H1 (cell line): ENCODE results near the gene DLL1. TPM values are rescaled to one million over a fixed set of nuclear protein-coding genes. Genes with fewer than 3 reads are reported as not detected.

ENCODE experiments used
- CTCF ChIA-PET: fragments of 300-600 bp; sonication (Branson Sonifier 250); formaldehyde crosslinking; loops from one replicate; lab custom pipeline; 2021; ENCODE audit not compliant: partially characterized antibody; lab: Charles Lee
- POLR2A ChIA-PET: fragments of 300-600 bp; sonication (Branson Sonifier 250); formaldehyde crosslinking; loops from one replicate; lab custom pipeline; 2021; ENCODE audit warnings: inconsistent platforms; ENCODE audit not compliant: partially characterized antibody; lab: Charles Lee
- DNase-seq, 2 experiments: peaks; one replicate each; pipeline versions ENCODE4 v3.0.0 to v3.0.0-alpha.2; 2010 to 2022; ENCODE audit warnings: low spot score in 2 of 2, low read depth in 1 of 2, mixed read lengths in 1 of 2
- FAIRE-seq: peaks from 2 replicates; lab custom pipeline; 2011; peaks lifted over from hg19 to GRCh38; lab: Jason Lieb, UNC
- H2AFZ ChIP-seq: 2 replicates; pipeline ENCODE4 v1.8.1; 2012; ENCODE audit warnings: low read length, inconsistent platforms
- H2AK5ac ChIP-seq: 2 replicates; pipeline ENCODE4 v1.6.1; 2013; ENCODE audit warnings: low read depth, low read length
- H2BK120ac ChIP-seq: replicated peaks from 2 replicates; pipeline ENCODE3; 2013; ENCODE audit warnings: low read depth, low read length, inconsistent platforms
- H2BK12ac ChIP-seq: 2 replicates; pipeline ENCODE4 v1.6.1; 2013; ENCODE audit warnings: low read depth, low read length
- H2BK15ac ChIP-seq: 2 replicates; pipeline ENCODE4 v1.6.1; 2013; ENCODE audit warnings: low read length
- H2BK20ac ChIP-seq: 2 replicates; pipeline ENCODE4 v1.6.1; 2013; ENCODE audit warnings: low read length
- H2BK5ac ChIP-seq: 2 replicates; pipeline ENCODE4 v1.6.1; 2013; ENCODE audit warnings: low read depth, low read length
- H3K14ac ChIP-seq: 2 replicates; pipeline ENCODE4 v1.6.1; 2013; ENCODE audit warnings: inconsistent platforms; ENCODE audit not compliant: insufficient read length
- H3K18ac ChIP-seq: 2 replicates; pipeline ENCODE4 v1.6.1; 2013; ENCODE audit warnings: low read length; ENCODE audit errors: extremely low read depth
- H3K23ac ChIP-seq: 2 replicates; pipeline ENCODE4 v1.6.1; 2013; ENCODE audit warnings: inconsistent platforms; ENCODE audit not compliant: insufficient read length
- H3K23me2 ChIP-seq: 2 replicates; pipeline ENCODE4 v1.6.1; 2013; ENCODE audit warnings: low read depth, low read length
- H3K27ac ChIP-seq: 2 replicates; pipeline ENCODE4 v1.6.1; 2011; ENCODE audit warnings: low read depth, low read length, inconsistent platforms
- H3K27me3 ChIP-seq, 4 experiments: replicated peaks in 1 of 4; 1 replicate in 1 of 4; 2 replicates in 3 of 4; pipeline versions ENCODE4 v1.6.1 to v1.8.1; 2011 to 2013; ENCODE audit warnings: low read length in 3 of 4, mild to moderate bottlenecking in 3 of 4, inconsistent platforms in 2 of 4, mixed read lengths in 2 of 4, moderate library complexity in 1 of 4; ENCODE audit not compliant: control insufficient read depth in 3 of 4, insufficient read depth in 3 of 4; ENCODE audit errors: extremely low read depth in 1 of 4
- H3K36me3 ChIP-seq, 4 experiments: 2 replicates each; pipeline versions ENCODE4 v1.6.1 to v1.8.1; 2011 to 2013; ENCODE audit warnings: mild to moderate bottlenecking in 4 of 4, low read length in 3 of 4, moderate library complexity in 2 of 4, control low read depth in 1 of 4, inconsistent platforms in 1 of 4; ENCODE audit not compliant: insufficient read depth in 4 of 4, control insufficient read depth in 2 of 4
- H3K4ac ChIP-seq: replicated peaks from 2 replicates; pipeline ENCODE3; 2013; ENCODE audit warnings: low read length, low read depth, mixed read lengths, inconsistent platforms; ENCODE audit not compliant: insufficient read length
- H3K4me1 ChIP-seq, 4 experiments: replicated peaks in 1 of 4; 1 replicate in 1 of 4; 2 replicates in 3 of 4; pipeline versions ENCODE4 v1.6.1 to v1.8.1; 2011 to 2013; ENCODE audit warnings: low read length in 3 of 4, inconsistent platforms in 2 of 4, mixed read lengths in 1 of 4; ENCODE audit not compliant: insufficient read depth in 4 of 4, control insufficient read depth in 3 of 4
- H3K4me2 ChIP-seq, 2 experiments: 2 replicates each; pipeline versions ENCODE4 v1.6.1 to v1.8.1; 2011 to 2013; ENCODE audit warnings: low read depth in 2 of 2, low read length in 2 of 2, control low read depth in 1 of 2, inconsistent platforms in 1 of 2, mild to moderate bottlenecking in 1 of 2; ENCODE audit not compliant: insufficient read depth in 1 of 2
- H3K4me3 ChIP-seq, 4 experiments: fragments of 200-600, 300-600 bp in 1 of 4; sonication (generic), shearing (Covaris generic), sonication (Bioruptor Twin) in 1 of 4; 2 replicates each; pipeline versions ENCODE4 v1.5.1 to v1.8.1; 2011 to 2016; ENCODE audit warnings: low read length in 4 of 4, low read depth in 3 of 4, control low read depth in 2 of 4, inconsistent platforms in 2 of 4, mild to moderate bottlenecking in 2 of 4, mixed read lengths in 1 of 4, moderate library complexity in 1 of 4; ENCODE audit not compliant: insufficient read depth in 2 of 4; ENCODE audit errors: extremely low read depth in 1 of 4
- H3K56ac ChIP-seq: replicated peaks from 2 replicates; pipeline ENCODE3; 2013; ENCODE audit warnings: low read depth, mild to moderate bottlenecking, mixed read lengths, low read length, inconsistent platforms; ENCODE audit not compliant: insufficient read length
- H3K79me1 ChIP-seq: 2 replicates; pipeline ENCODE4 v1.6.1; 2013; ENCODE audit warnings: low read depth, low read length, control low read depth
- H3K79me2 ChIP-seq, 2 experiments: 2 replicates each; pipeline versions ENCODE4 v1.6.1 to v1.8.1; 2012 to 2013; ENCODE audit warnings: low read length in 2 of 2, mild to moderate bottlenecking in 2 of 2, inconsistent platforms in 1 of 2; ENCODE audit not compliant: insufficient read depth in 2 of 2, control insufficient read depth in 1 of 2
- H3K9ac ChIP-seq, 4 experiments: replicated peaks in 1 of 4; 1 replicate in 1 of 4; 2 replicates in 3 of 4; pipeline versions ENCODE4 v1.6.1 to v1.8.1; 2011 to 2013; ENCODE audit warnings: low read depth in 3 of 4, low read length in 3 of 4, control low read depth in 2 of 4, mild to moderate bottlenecking in 2 of 4, moderate library complexity in 2 of 4, inconsistent platforms in 1 of 4; ENCODE audit errors: extremely low read depth in 1 of 4
- H3K9me3 ChIP-seq, 2 experiments: 2 replicates each; pipeline versions ENCODE4 v1.6.1 to v1.8.1; 2012 to 2013; ENCODE audit warnings: mild to moderate bottlenecking in 2 of 2, moderate library complexity in 2 of 2, control low read depth in 1 of 2, inconsistent platforms in 1 of 2, low read depth in 1 of 2, low read length in 1 of 2, mixed read lengths in 1 of 2; ENCODE audit not compliant: insufficient read depth in 2 of 2
- H4K20me1 ChIP-seq, 2 experiments: replicated peaks in 1 of 2; 2 replicates each; pipeline versions ENCODE3 to v1.8.1; 2011 to 2013; ENCODE audit warnings: inconsistent platforms in 2 of 2, low read length in 2 of 2, mild to moderate bottlenecking in 1 of 2; ENCODE audit not compliant: insufficient read depth in 2 of 2, control insufficient read depth in 1 of 2
- H4K5ac ChIP-seq: 2 replicates; pipeline ENCODE4 v1.6.1; 2013; ENCODE audit warnings: low read length, low read depth, mixed read lengths, inconsistent platforms; ENCODE audit not compliant: insufficient read length
- H4K8ac ChIP-seq: 2 replicates; pipeline ENCODE4 v1.8.0; 2013; ENCODE audit warnings: mild to moderate bottlenecking, moderate library complexity, low read length, inconsistent platforms; ENCODE audit not compliant: insufficient read depth; ENCODE audit errors: extremely low read depth
- H4K91ac ChIP-seq: replicated peaks from 2 replicates; pipeline ENCODE3; 2013; ENCODE audit warnings: low read length, mixed read lengths, inconsistent platforms; ENCODE audit not compliant: insufficient read length
- BCL11A ChIP-seq, 2 experiments: IDR thresholded peaks; one replicate each; pipeline ENCODE4 v1.6.1; 2011; ENCODE audit warnings: low read depth in 2 of 2, low read length in 2 of 2, mild to moderate bottlenecking in 2 of 2
- CBX5 ChIP-seq: fragments of 300-800, 300-1000 bp; sonication (generic); IDR thresholded peaks from 2 replicates; pipeline ENCODE4 v1.7.1; 2016; ENCODE audit warnings: antibody characterized with exemption, low read length, low read depth
- CEBPB ChIP-seq: IDR thresholded peaks from 2 replicates; pipeline ENCODE4 v1.6.1; 2012; ENCODE audit warnings: low read depth, low read length
- CTBP2 ChIP-seq: IDR thresholded peaks from 2 replicates; pipeline ENCODE4 v1.7.0; 2011; ENCODE audit warnings: borderline replicate concordance, mild to moderate bottlenecking, moderate library complexity, mixed read lengths, low read length; ENCODE audit not compliant: insufficient read depth, insufficient read length
- GABPA ChIP-seq: IDR thresholded peaks from 2 replicates; pipeline ENCODE4 v1.6.1; 2011; ENCODE audit warnings: mild to moderate bottlenecking, low read length, moderate library complexity, borderline replicate concordance; ENCODE audit not compliant: insufficient read depth
- KDM4A ChIP-seq: IDR thresholded peaks from one replicate; pipeline ENCODE4 v1.7.1; 2012; ENCODE audit warnings: low read depth, mild to moderate bottlenecking, moderate library complexity, low read length, inconsistent platforms; ENCODE audit not compliant: severe bottlenecking
- KDM5A ChIP-seq: fragments of 200-600 bp; IDR thresholded peaks from 2 replicates; pipeline ENCODE4 v1.7.1; 2012; ENCODE audit warnings: mild to moderate bottlenecking, low read length, inconsistent platforms, mixed read lengths
- POLR2A ChIP-seq, 2 experiments: IDR thresholded peaks; 1 replicate in 1 of 2; 2 replicates in 1 of 2; pipeline ENCODE4 v1.6.1; 2011; ENCODE audit warnings: low read depth in 2 of 2, low read length in 2 of 2, mild to moderate bottlenecking in 2 of 2; ENCODE audit errors: control extremely low read depth in 1 of 2
- RBBP5 ChIP-seq: IDR thresholded peaks from 2 replicates; pipeline ENCODE4 v1.7.1; 2012; ENCODE audit warnings: low read depth, mild to moderate bottlenecking, inconsistent platforms, low read length, moderate library complexity, borderline replicate concordance
- RFX5 ChIP-seq: IDR thresholded peaks from 2 replicates; pipeline ENCODE4 v1.6.1; 2011; ENCODE audit warnings: low read depth, low read length, improper control_type of control experiment, borderline replicate concordance
- RNF2 ChIP-seq: fragments of 200-900, 300-1000 bp; sonication (generic); IDR thresholded peaks from 2 replicates; pipeline ENCODE4 v1.7.1; 2016; ENCODE audit warnings: borderline replicate concordance, low read depth, mild to moderate bottlenecking, antibody characterized with exemption, low read length; ENCODE audit not compliant: poor library complexity, severe bottlenecking; ENCODE audit errors: missing control alignments
- SAP30 ChIP-seq: fragments of 300-600 bp; sonication (generic); IDR thresholded peaks from 2 replicates; pipeline ENCODE4 v1.7.1; 2012; ENCODE audit warnings: low read length, moderate library complexity, mild to moderate bottlenecking, inconsistent platforms; ENCODE audit not compliant: insufficient read depth, insufficient replicate concordance
- SP2 ChIP-seq: IDR thresholded peaks from 2 replicates; pipeline ENCODE4 v1.6.1; 2012; ENCODE audit warnings: mild to moderate bottlenecking, low read length, inconsistent platforms
- SP4 ChIP-seq: IDR thresholded peaks from 2 replicates; pipeline ENCODE4 v1.6.1; 2012; ENCODE audit warnings: low read length, inconsistent platforms
- TCF12 ChIP-seq: IDR thresholded peaks from 2 replicates; pipeline ENCODE4 v1.6.1; 2011; ENCODE audit warnings: low read depth, mild to moderate bottlenecking, low read length
- WGBS, 2 experiments: shearing (Covaris generic) in 1 of 2; methylation state at CpG; one replicate each; pipeline versions ENCODE4 v1.1.6 to v1.1.7; 2013 to 2015; ENCODE audit warnings: low lambda C conversion rate in 2 of 2, mixed read lengths in 2 of 2, inconsistent platforms in 1 of 2, low coverage in 1 of 2, missing lambda C conversion rate in 1 of 2; ENCODE audit not compliant: insufficient replicate concordance in 2 of 2, insufficient coverage in 1 of 2, insufficient read length in 1 of 2; ENCODE audit errors: extremely low coverage in 1 of 2, missing lambda C conversion rate in 1 of 2; 5-methylcytosine and 5-hydroxymethylcytosine counted together
- polyA plus RNA-seq, 7 experiments: library from polyadenylated mRNA; depleted of rRNA in 3 of 7; stranded (reverse) in 5 of 7; unstranded in 2 of 7; fragments of >200 nt in 5 of 7; fragments of 200-250 nt in 2 of 7; gene quantifications; 1 replicate in 5 of 7; 2 replicates in 1 of 7; 4 replicates in 1 of 7; pipeline versions ENCODE4 v1.2.1 to v1.2.3, GENCODE V29; 2011 to 2013; ENCODE audit warnings: missing spikeins in 2 of 7, mixed read lengths in 2 of 7
- total RNA-seq: library from RNA; stranded (reverse); fragmentation: NEBNext Ultra II Directional; extraction: Animal tissue kit (Norgen Biotek cat#: 25700); gene quantifications from 2 replicates; pipeline ENCODE4 v1.2.1, GENCODE V29; 2021

The DLL1 gene
- total and polyA plus RNA-seq, 2 of the 8 experiments (the other 6 are each of a cell fraction or from before 2014, with no cell fraction given), result 1.7 to 3.8 TPM

GRCh38 chr6:170317076-170317475 lies 26.2 kb upstream of the DLL1 start:
- POLR2A ChIA-PET, result no interaction called here
- Histone ChIP-seq H3K4ac (no peak overlapping the region), H4K20me1 (peaks cover 0 to 4% of the 10 kb centered on the region in 2 experiments), H3K27ac (no peak overlapping the region), H3K4me1 (peaks cover 0 to 8% (median 5%) of the 10 kb centered on the region in 4 experiments; a peak in 2 of 7 replicates), H2BK120ac (no peak overlapping the region), H3K23me2 (no peaks in the 10 kb centered on the region), H4K91ac (no peak overlapping the region), H2AFZ (no peak overlapping the region), H3K9ac (no peak overlapping the region), H4K8ac (no peak overlapping the region), H2BK15ac (no peak overlapping the region), H3K4me3 (no peak overlapping the region), H4K5ac (no peak overlapping the region), H3K9me3 (no peaks in the 10 kb centered on the region), H3K27me3 (no peaks in the 10 kb centered on the region), H3K14ac (no peak overlapping the region), H2BK12ac (no peak overlapping the region), H3K56ac (no peak overlapping the region), H2BK5ac (no peak overlapping the region), H3K23ac (no peak overlapping the region), H3K79me1 (no peaks in the 10 kb centered on the region), H3K79me2 (peaks cover 0 to 10% of the 10 kb centered on the region in 2 experiments; a peak in 2 of 4 replicates), H3K4me2 (no peak overlapping the region), H3K18ac (no peak overlapping the region), H3K36me3 (peaks cover 0 to 4% (median 0%) of the 10 kb centered on the region in 4 experiments; a peak in 2 of 8 replicates), H2AK5ac (no peak overlapping the region), H2BK20ac (no peak overlapping the region)
- FAIRE-seq (no peak), DNase-seq (no peak)
- CTCF ChIA-PET, result no interaction called here
- WGBS, 2 experiments, result 84% methylated on average over 1 of the region's 1 CpG; no CpG with 5 or more reads in 1 of the 2 experiments
- TF ChIP-seq CTBP2, result no peak
- TF ChIP-seq BCL11A (IDR thresholded peaks at IDR 0.05; ENCODE audit: low read depth in 2 of 2, low read length in 2 of 2), result no peak
- TF ChIP-seq GABPA, result no peak
- TF ChIP-seq TCF12, result no peak
- no peak for TF ChIP-seq KDM5A
- TF ChIP-seq RFX5, result no peak
- no peak for TF ChIP-seq RBBP5
- TF ChIP-seq RNF2, result no peak
- no peak for TF ChIP-seq SAP30
- no peak for TF ChIP-seq SP2
- TF ChIP-seq CBX5, result no peak
- TF ChIP-seq CEBPB, result no peak
- TF ChIP-seq POLR2A (IDR thresholded peaks at IDR 0.05; ENCODE audit: control extremely low read depth in 1 of 2, low read depth in 2 of 2, low read length in 2 of 2), result no peak
- TF ChIP-seq SP4, result no peak
- TF ChIP-seq KDM4A, result no peak
